Measurements from ENCODE around the gene ADRB2. TPM values are rescaled to one million over a fixed set of nuclear protein-coding genes. Genes with fewer than 3 reads are reported as not detected.

ADRB2 gene
- polyA plus RNA-seq, 1 experiment: 0.63 TPM

- POLR2A ChIA-PET: interaction anchor here (1.2 kb wide), 1 partner anchor 82 kb away, joined by 4 read pairs; no protein-coding TSS in a partner anchor
- no peak for TF ChIP-seq CTCF (IDR thresholded peaks at IDR 0.05; ENCODE audit: low read depth, low read length)
- Histone ChIP-seq H3K27ac (ENCODE audit: low read depth, low read length) (no peak overlapping the region), H3K4me3 (ENCODE audit: low read depth, low read length) (peak overlapping the region; percentile 31), H3K9me3 (ENCODE audit: control insufficient read depth, insufficient read depth, low read length) (no peaks in the 10 kb centered on the region), H3K27me3 (ENCODE audit: control insufficient read depth, insufficient read depth, low read length) (no peaks in the 10 kb centered on the region)
- CTCF ChIA-PET: interaction anchor here (0.6 to 5.6 kb wide), 11 partner anchors 11 to 313 kb away, joined by 3 to 30 read pairs (median 5); partner anchors contain the start of gene ABLIM3
- no peak for DNase-seq (ENCODE audit: low read depth, low spot score)
Measured at GRCh38 chr5:148828511-148829247, 2.3 kb downstream of the ADRB2 start.

GRCh38 chr5:148829248-148829594, 2.8 kb downstream of the ADRB2 start:
- Histone ChIP-seq H3K9me3 (ENCODE audit: control insufficient read depth, insufficient read depth, low read length) (no peaks in the 10 kb centered on the region), H3K27ac (ENCODE audit: low read depth, low read length) (no peak overlapping the region), H3K4me3 (ENCODE audit: low read depth, low read length) (peak overlapping the region; percentile 14; the same call in 1 of the 2 replicates), H3K27me3 (ENCODE audit: control insufficient read depth, insufficient read depth, low read length) (no peaks in the 10 kb centered on the region)
- DNase-seq (ENCODE audit: low read depth, low spot score): no peak
- CTCF ChIA-PET: interaction anchor here (1.0 to 5.6 kb wide), 7 partner anchors 9 to 285 kb away, joined by 3 to 30 read pairs (median 7); no protein-coding TSS in a partner anchor
- POLR2A ChIA-PET: no interaction called here
- no peak for TF ChIP-seq CTCF (IDR thresholded peaks at IDR 0.05; ENCODE audit: low read depth, low read length)

- POLR2A ChIA-PET: no interaction called here
- no peaks in the 10 kb centered on the region for H3K9me3 ChIP-seq (ENCODE audit: control insufficient read depth, insufficient read depth, low read length)
- TF ChIP-seq CTCF (IDR thresholded peaks at IDR 0.05; ENCODE audit: low read depth, low read length): no peak
- no peaks in the 10 kb centered on the region for H3K27me3 ChIP-seq (ENCODE audit: control insufficient read depth, insufficient read depth, low read length)
- H3K4me3 ChIP-seq (ENCODE audit: low read depth, low read length): no peak overlapping the region
- DNase-seq (ENCODE audit: low read depth, low spot score): no peak
- CTCF ChIA-PET: interaction anchor here (0.9 to 5.6 kb wide), 4 partner anchors 9 to 205 kb away, joined by 3 to 30 read pairs (median 10); no protein-coding TSS in a partner anchor
- no peak overlapping the region for H3K27ac ChIP-seq (ENCODE audit: low read depth, low read length)
Measured at GRCh38 chr5:148829734-148830133, 3.3 kb downstream of the ADRB2 start.

- Histone ChIP-seq H3K9me3 (ENCODE audit: control insufficient read depth, insufficient read depth, low read length) (no peaks in the 10 kb centered on the region), H3K27me3 (ENCODE audit: control insufficient read depth, insufficient read depth, low read length) (no peaks in the 10 kb centered on the region), H3K27ac (ENCODE audit: low read depth, low read length) (no peak overlapping the region), H3K4me3 (ENCODE audit: low read depth, low read length) (no peak overlapping the region)
- ChIA-PET CTCF (interaction anchor here (0.9 to 5.6 kb wide), 5 partner anchors 9 to 205 kb away, joined by 3 to 30 read pairs (median 4); no protein-coding TSS in a partner anchor), POLR2A (no interaction called here)
- DNase-seq (ENCODE audit: low read depth, low spot score): no peak
- no peak for TF ChIP-seq CTCF (IDR thresholded peaks at IDR 0.05; ENCODE audit: low read depth, low read length)
Measured at GRCh38 chr5:148830211-148830610, 3.8 kb downstream of the ADRB2 start.

All from AG04450 (cell line).